ENCODE measurements around the gene GIT2.

GRCh38 chr12:109972821-109973220 lies 23.3 kb downstream of the GIT2 start:
- TF ChIP-seq CTCF (conservative IDR thresholded peaks at IDR 0.05 in 1 of 2, IDR thresholded peaks at IDR 0.05 in 1 of 2; ENCODE audit: extremely low read depth in 1 of 2, insufficient read depth in 1 of 2, low read depth in 1 of 2, low read length in 2 of 2) (no peak), EZH2 (IDR thresholded peaks at IDR 0.05; ENCODE audit: borderline replicate concordance, low read length) (no peak)
